ENCODE measurements around the gene TPO. TPM values are rescaled to one million over a fixed set of nuclear protein-coding genes. Genes with fewer than 3 reads are reported as not detected.

The TPO gene
- total RNA-seq, 1 experiment from 2014 or later, result not detected

- TF ChIP-seq CTCF (conservative IDR thresholded peaks at IDR 0.05), result no peak
- Histone ChIP-seq H3K14ac (ENCODE audit: insufficient read depth, low read length) (no peak overlapping the region), H3K23ac (ENCODE audit: insufficient read length, low read depth, low read length) (no peak overlapping the region), H3K27me3 (ENCODE audit: insufficient read depth, low read length) (no peaks in the 10 kb centered on the region), H4K5ac (ENCODE audit: insufficient read length, low read depth, low read length) (no peak overlapping the region), H2BK120ac (ENCODE audit: low read depth, low read length, poor library complexity, severe bottlenecking) (no peak overlapping the region), H2BK20ac (ENCODE audit: low read depth, low read length, poor library complexity, severe bottlenecking) (no peak overlapping the region), H3K9me3 (ENCODE audit: control insufficient read depth, low read depth, low read length) (no peaks in the 10 kb centered on the region), H3K4ac (ENCODE audit: low read depth, low read length) (no peak overlapping the region), H3K56ac (ENCODE audit: insufficient read length, low read depth, low read length) (no peak overlapping the region), H3K23me2 (ENCODE audit: insufficient read length, low read depth, low read length, poor library complexity, severe bottlenecking) (peaks cover 2% of the 10 kb centered on the region), H3T11ph (ENCODE audit: low read length) (no peak overlapping the region), H3K4me1 (ENCODE audit: insufficient read depth, low read length) (no peaks in the 10 kb centered on the region), H3K18ac (ENCODE audit: insufficient read length, low read depth, low read length) (no peak overlapping the region), H3K79me1 (ENCODE audit: insufficient read depth, low read depth, low read length, poor library complexity, severe bottlenecking) (no peaks in the 10 kb centered on the region), H2AFZ (ENCODE audit: low read length) (no peak overlapping the region), H3K79me2 (ENCODE audit: insufficient read depth, low read length) (no peaks in the 10 kb centered on the region), H2BK15ac (ENCODE audit: low read depth, low read length) (no peak overlapping the region), H2BK12ac (ENCODE audit: insufficient read length, low read depth, low read length) (no peak overlapping the region), H2BK5ac (ENCODE audit: insufficient read length, low read length) (no peak overlapping the region), H3K4me2 (ENCODE audit: insufficient read depth, insufficient read length, low read length) (no peak overlapping the region), H3K9ac (ENCODE audit: extremely low read depth, insufficient read length, low read length) (no peak overlapping the region), H3K27ac (ENCODE audit: insufficient read length, low read depth, low read length) (no peak overlapping the region), H2AK5ac (ENCODE audit: insufficient read length, low read length) (no peak overlapping the region), H4K91ac (ENCODE audit: insufficient read length, low read depth, low read length) (no peak overlapping the region), H4K8ac (replicated peaks; ENCODE audit: insufficient read length, low read depth, low read length) (no peak overlapping the region), H4K20me1 (ENCODE audit: control insufficient read depth, insufficient read depth, insufficient read length) (no peaks in the 10 kb centered on the region)
- Mint-ChIP-seq H3K4me3 (no peak overlapping the region), H3K36me3 (ENCODE audit: insufficient read depth in 1 of 3, low read depth in 3 of 3) (no peaks in the 10 kb centered on the region), H3K9me3 (no peaks in the 10 kb centered on the region), H3K27ac (no peak overlapping the region), H3K27me3 (ENCODE audit: low read depth) (no peaks in the 10 kb centered on the region), H3K4me1 (no peaks in the 10 kb centered on the region)
- no peak for DNase-seq
- no CpG with 5 or more reads among the region's 6 CpGs for WGBS (ENCODE audit: extremely low coverage, insufficient read length, low lambda C conversion rate)
These were observed 88.7 kb downstream of the TPO start for GRCh38 chr2:1501991-1502390.

Data from H9 (cell line).